Caco-2 (cell line): ENCODE measurements around the gene PCSK9. TPM values are rescaled to one million over a fixed set of nuclear protein-coding genes. Genes with fewer than 3 reads are reported as not detected.

Experiments
- BruUV-seq: library from RNA; stranded (reverse); fragments of 400-500 nt; replicated peaks from 2 replicates; lab custom pipeline; 2021; lab: Mats Ljungman, UMichigan
- CTCF ChIA-PET: fragments of 300-600 bp; sonication (Branson Sonifier 250); formaldehyde crosslinking; loops from one replicate; lab custom pipeline; 2022; ENCODE audit warnings: antibody characterized with exemption; lab: Charles Lee
- POLR2A ChIA-PET: fragments of 300-600 bp; sonication (Branson Sonifier 250); formaldehyde crosslinking; loops from one replicate; lab custom pipeline; 2022; ENCODE audit warnings: antibody characterized with exemption; lab: Charles Lee
- DNase-seq, 2 experiments: peaks; one replicate each; pipeline versions ENCODE4 v3.0.0 to v3.0.0-alpha.2; 2020 to 2022
- H3K27me3 ChIP-seq: replicated peaks from 2 replicates; pipeline ENCODE4 v1.6.0; 2011; ENCODE audit warnings: low read length; ENCODE audit not compliant: control insufficient read depth, insufficient read depth
- H3K36me3 ChIP-seq: 2 replicates; pipeline ENCODE4 v1.5.1; 2011; ENCODE audit warnings: low read length; ENCODE audit not compliant: control insufficient read depth, insufficient read depth
- H3K4me1 ChIP-seq: fragments of 250-450 bp; sonication (Bioruptor Pico); 2 replicates; pipeline ENCODE4 v1.5.1; 2020; ENCODE audit warnings: mild to moderate bottlenecking
- H3K4me3 ChIP-seq: 2 replicates; pipeline ENCODE4 v1.5.1; 2011; ENCODE audit warnings: low read depth, mild to moderate bottlenecking, control low read depth, low read length
- H3K9me3 ChIP-seq: fragments of 250-450 bp; sonication (Bioruptor Pico); 2 replicates; pipeline ENCODE4 v1.5.1; 2020; ENCODE audit warnings: mild to moderate bottlenecking, moderate library complexity
- H3K27ac Mint-ChIP-seq: one replicate; pipeline ENCODE4 v1.8.0; 2022; ENCODE audit warnings: mixed read lengths; ENCODE audit not compliant: unreplicated experiment
- H3K27me3 Mint-ChIP-seq: one replicate; pipeline ENCODE4 v1.8.0; 2022; ENCODE audit warnings: mixed read lengths; ENCODE audit not compliant: insufficient read depth, unreplicated experiment
- H3K36me3 Mint-ChIP-seq: one replicate; pipeline ENCODE4 v1.8.0; 2022; ENCODE audit warnings: mild to moderate bottlenecking, mixed read lengths; ENCODE audit not compliant: insufficient read depth, unreplicated experiment
- H3K4me1 Mint-ChIP-seq: one replicate; pipeline ENCODE4 v1.8.0; 2022; ENCODE audit warnings: low read depth, mixed read lengths; ENCODE audit not compliant: unreplicated experiment
- H3K4me3 Mint-ChIP-seq: one replicate; pipeline ENCODE4 v1.8.0; 2022; ENCODE audit warnings: mild to moderate bottlenecking, moderate library complexity, mixed read lengths; ENCODE audit not compliant: unreplicated experiment
- H3K9me3 Mint-ChIP-seq: one replicate; pipeline ENCODE4 v1.8.0; 2022; ENCODE audit warnings: mixed read lengths; ENCODE audit not compliant: unreplicated experiment
- CTCF ChIP-seq, 2 experiments: fragments of 200-600 bp in 1 of 2; IDR thresholded peaks; 1 replicate in 1 of 2; 2 replicates in 1 of 2; pipeline versions ENCODE4 v1.5.1 to v1.8.0; 2011 to 2022; ENCODE audit warnings: antibody characterized with exemption in 1 of 2, control low read depth in 1 of 2, inconsistent platforms in 1 of 2, low read depth in 1 of 2, low read length in 1 of 2, mild to moderate bottlenecking in 1 of 2, moderate library complexity in 1 of 2; ENCODE audit not compliant: insufficient read depth in 1 of 2, severe bottlenecking in 1 of 2, unreplicated experiment in 1 of 2
- intact Hi-C: fragments of 100-400 bp; cut with micrococcal nuclease; formaldehyde crosslinking; loops from one replicate; pipeline ENCODE4 v1.10.0; 2022; ENCODE audit not compliant: unreplicated experiment
- total RNA-seq: library from RNA; stranded (reverse); gene quantifications from 2 replicates; pipeline ENCODE4 v1.2.3, GENCODE V29; 2022

Gene PCSK9
- total RNA-seq, 1 experiment from 2014 or later = 29.4 TPM

- H3K4me1 Mint-ChIP-seq = peaks cover 8% of the 10 kb centered on the region
- Histone ChIP-seq H3K4me3 (no peak overlapping the region), H3K27me3 (no peaks in the 10 kb centered on the region), H3K4me1 (no peaks in the 10 kb centered on the region), H3K36me3 (no peaks in the 10 kb centered on the region), H3K9me3 (no peaks in the 10 kb centered on the region)
- no peak for TF ChIP-seq CTCF (IDR thresholded peaks at IDR 0.05; ENCODE audit: insufficient read depth in 1 of 2, low read depth in 1 of 2, low read length in 1 of 2, severe bottlenecking in 1 of 2, unreplicated experiment in 1 of 2)
- peaks cover 4% of the 10 kb centered on the region for H3K27me3 Mint-ChIP-seq
- H3K36me3 Mint-ChIP-seq = no peaks in the 10 kb centered on the region
- no peak overlapping the region for H3K4me3 Mint-ChIP-seq
- CTCF ChIA-PET = no interaction called here
- no peak for DNase-seq
- no TSS peak for BruUV-seq
- POLR2A ChIA-PET = no interaction called here
- intact Hi-C loops = no loop called here
- H3K9me3 Mint-ChIP-seq = no peaks in the 10 kb centered on the region
- no peak overlapping the region for H3K27ac Mint-ChIP-seq
These were observed 44.9 kb upstream of the PCSK9 start for GRCh38 chr1:54994355-54994990.

DNA sequence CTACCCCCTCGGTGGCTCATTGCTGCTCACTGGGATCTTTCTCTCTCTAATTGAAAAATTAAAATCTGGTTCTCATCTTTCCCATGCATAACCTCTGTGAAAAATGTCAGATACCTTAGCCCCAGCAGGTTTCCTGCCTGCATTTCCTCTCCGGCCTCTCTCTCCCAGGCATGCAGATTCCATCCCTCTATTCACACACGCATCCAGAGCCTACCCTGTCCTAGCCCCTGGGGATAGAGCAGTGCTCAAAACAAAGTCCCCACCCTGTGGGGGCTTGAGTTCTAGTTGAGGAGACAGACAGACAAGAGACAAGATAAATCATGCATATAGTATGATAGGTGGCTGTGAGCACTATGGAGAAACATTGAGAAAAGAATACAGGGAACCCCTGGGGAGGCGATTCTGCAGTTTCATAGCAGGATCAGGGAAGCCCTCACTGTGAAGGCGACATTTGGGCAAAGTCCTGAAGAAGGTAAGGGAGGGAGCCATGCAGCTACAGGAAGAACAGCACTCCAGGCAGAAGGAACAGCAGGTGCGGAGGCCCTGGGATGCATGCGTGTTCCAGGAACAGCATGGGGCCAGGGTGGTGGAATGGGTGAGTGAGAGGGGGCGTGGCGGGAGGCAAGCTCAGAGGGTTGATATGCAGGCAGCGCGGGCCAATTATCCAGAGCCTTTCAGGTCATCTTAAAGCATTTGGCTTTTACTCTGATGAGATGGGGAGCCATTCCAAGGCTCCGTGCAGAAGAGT lies 44.2 kb upstream of the PCSK9 start:
- intact Hi-C loops = no loop called here
- peaks cover 8% of the 10 kb centered on the region for H3K4me1 Mint-ChIP-seq
- no peaks in the 10 kb centered on the region for H3K9me3 Mint-ChIP-seq
- H3K9me3 ChIP-seq = no peaks in the 10 kb centered on the region
- H3K27me3 Mint-ChIP-seq = peaks cover 4% of the 10 kb centered on the region
- no peak for DNase-seq
- no peak for TF ChIP-seq CTCF (IDR thresholded peaks at IDR 0.05; ENCODE audit: insufficient read depth in 1 of 2, low read depth in 1 of 2, low read length in 1 of 2, severe bottlenecking in 1 of 2, unreplicated experiment in 1 of 2)
- no peak overlapping the region for H3K4me3 Mint-ChIP-seq
- peak overlapping the region; percentile 64 for H3K27ac Mint-ChIP-seq
- H3K36me3 Mint-ChIP-seq = no peaks in the 10 kb centered on the region
- ChIA-PET CTCF (interaction anchor here (3.0 kb wide), 1 partner anchor 45 kb away, joined by 15 read pairs; no protein-coding TSS in a partner anchor), POLR2A (no interaction called here)
- no TSS peak for BruUV-seq
- H3K4me3 ChIP-seq = no peak overlapping the region
- H3K36me3 ChIP-seq = no peaks in the 10 kb centered on the region
- no peaks in the 10 kb centered on the region for H3K4me1 ChIP-seq
- no peaks in the 10 kb centered on the region for H3K27me3 ChIP-seq

- POLR2A ChIA-PET = no interaction called here
These were observed 43.5 kb upstream of the PCSK9 start for GRCh38 chr1:54995835-54996234.

More at GRCh38 chr1:54995835-54996234, 43.5 kb upstream of the PCSK9 start:
- intact Hi-C loops = loop anchor here (1.0 kb wide), 3 partner anchors 23 to 46 kb away; no protein-coding TSS in a partner anchor
- no peak for DNase-seq
- BruUV-seq = no TSS peak
- peaks cover 4% of the 10 kb centered on the region for H3K27me3 Mint-ChIP-seq
- H3K4me3 Mint-ChIP-seq = no peak overlapping the region
- no peaks in the 10 kb centered on the region for H3K36me3 Mint-ChIP-seq
- Histone ChIP-seq H3K4me1 (no peaks in the 10 kb centered on the region), H3K36me3 (no peaks in the 10 kb centered on the region), H3K9me3 (no peaks in the 10 kb centered on the region), H3K4me3 (no peak overlapping the region), H3K27me3 (no peaks in the 10 kb centered on the region)
- TF ChIP-seq CTCF (IDR thresholded peaks at IDR 0.05; ENCODE audit: insufficient read depth in 1 of 2, low read depth in 1 of 2, low read length in 1 of 2, severe bottlenecking in 1 of 2, unreplicated experiment in 1 of 2) = no peak
- H3K4me1 Mint-ChIP-seq = peaks cover 8% of the 10 kb centered on the region
- peak overlapping the region; percentile 64 for H3K27ac Mint-ChIP-seq
- CTCF ChIA-PET = interaction anchor here (1.1 to 3.0 kb wide), 5 partner anchors 20 to 51 kb away, joined by 3 to 15 read pairs (median 4); no protein-coding TSS in a partner anchor
- no peaks in the 10 kb centered on the region for H3K9me3 Mint-ChIP-seq
